Stimulated activated CD4-positive, alpha-beta T cell treated with anti-CD3 and anti-CD28 coated beads, TNF-alpha, amount 100 ng/mL, for 48 hours (primary cell): Measurements from ENCODE around the gene DLL1.

ENCODE experiments used
- DNase-seq, 3 donors: peaks; one replicate each; pipeline ENCODE4 v3.0.0-alpha.2; 2020; ENCODE audit warnings: low read depth in 3 of 3

Gene DLL1

GRCh38 chr6:170251776-170252571 is 38.9 kb downstream of the DLL1 start:
- DNase-seq, result no peak

- no peak for DNase-seq
Observed at GRCh38 chr6:170250981-170251775, 39.7 kb downstream of the DLL1 start.

- no peak for DNase-seq
Observed at GRCh38 chr6:170250455-170250854, 40.4 kb downstream of the DLL1 start.

GRCh38 chr6:170249817-170250216 is 41.1 kb downstream of the DLL1 start:
- DNase-seq, result no peak

- no peak for DNase-seq
Observed at GRCh38 chr6:170248861-170249600, 41.8 kb downstream of the DLL1 start.

- no peak for DNase-seq
Observed at GRCh38 chr6:170248111-170248805, 42.6 kb downstream of the DLL1 start.

GRCh38 chr6:170247178-170247701 is 43.6 kb downstream of the DLL1 start:
- DNase-seq, result no peak

GRCh38 chr6:170245475-170245992 is 45.3 kb downstream of the DLL1 start:
- DNase-seq, result no peak

GRCh38 chr6:170244721-170245474 is 46.0 kb downstream of the DLL1 start:
- DNase-seq, result no peak

- DNase-seq, result no peak
Observed at GRCh38 chr6:170243791-170244291, 47.0 kb downstream of the DLL1 start.

- DNase-seq, result no peak
Observed at GRCh38 chr6:170243386-170243785, 47.5 kb downstream of the DLL1 start.

GRCh38 chr6:170238741-170239565 is 51.9 kb downstream of the DLL1 start:
- DNase-seq, result no peak

GRCh38 chr6:170237999-170238740 is 52.7 kb downstream of the DLL1 start:
- DNase-seq, result no peak

- DNase-seq, result no peak
Observed at GRCh38 chr6:170236131-170236836, 54.6 kb downstream of the DLL1 start.

GRCh38 chr6:170235391-170236125 is 55.3 kb downstream of the DLL1 start:
- no peak for DNase-seq

GRCh38 chr6:170234419-170234818 is 56.5 kb downstream of the DLL1 start:
- DNase-seq, result no peak
